HepG2 (cell line): ENCODE data around the gene TNFRSF6B. TPM values are rescaled to one million over a fixed set of nuclear protein-coding genes. Genes with fewer than 3 reads are reported as not detected.

Source experiments
- ARNTL ChIP-seq: sonication (generic); formaldehyde crosslinking; IDR thresholded peaks from 2 replicates; pipeline ENCODE4 v1.4.0; 2020; ENCODE audit warnings: mild to moderate bottlenecking, missing genetic modification reagents
- CBX2 ChIP-seq, 2 experiments: fragments of 200-600 bp in 1 of 2; sonication (generic); formaldehyde crosslinking in 1 of 2; IDR thresholded peaks; 2 replicates each; pipeline versions ENCODE4 v1.7.0 to v1.8.1; 2018 to 2022; ENCODE audit warnings: low read depth in 2 of 2, low read length in 1 of 2, mild to moderate bottlenecking in 1 of 2, missing genetic modification reagents in 1 of 2
- MEIS2 ChIP-seq: sonication (generic); formaldehyde crosslinking; IDR thresholded peaks from 2 replicates; pipeline ENCODE4 v1.9.0; 2021; ENCODE audit warnings: mild to moderate bottlenecking, missing genetic modification reagents
- MTA3 ChIP-seq: sonication (generic); formaldehyde crosslinking; IDR thresholded peaks from 2 replicates; pipeline ENCODE4 v1.4.0; 2020; ENCODE audit warnings: missing genetic modification reagents
- MXD4 ChIP-seq: IDR thresholded peaks from 2 replicates; pipeline ENCODE4 v1.6.1; 2016; ENCODE audit warnings: mild to moderate bottlenecking, missing biosample characterization, missing genetic modification reagents
- NFRKB ChIP-seq: fragments of 450-650 bp; IDR thresholded peaks from 2 replicates; pipeline ENCODE4 v1.6.1; 2017
- NR2C2 ChIP-seq: sonication (generic); formaldehyde crosslinking; IDR thresholded peaks from 2 replicates; pipeline ENCODE4 v1.4.0; 2020; ENCODE audit warnings: missing genetic modification reagents, mild to moderate bottlenecking, moderate library complexity, borderline replicate concordance
- PHF21A ChIP-seq: sonication (generic); formaldehyde crosslinking; IDR thresholded peaks from 2 replicates; pipeline ENCODE4 v1.5.0; 2020; ENCODE audit warnings: mild to moderate bottlenecking, missing genetic modification reagents
- REXO4 ChIP-seq: sonication (generic); formaldehyde crosslinking; IDR thresholded peaks from 2 replicates; pipeline ENCODE4 v1.8.0; 2022; ENCODE audit warnings: missing genetic modification reagents, mild to moderate bottlenecking, borderline replicate concordance
- TCF7L2 ChIP-seq: IDR thresholded peaks from 2 replicates; pipeline ENCODE4 v1.6.1; 2011; ENCODE audit warnings: mild to moderate bottlenecking, low read depth, low read length, moderate library complexity
- ZNF530 ChIP-seq: sonication (generic); formaldehyde crosslinking; IDR thresholded peaks from 2 replicates; pipeline ENCODE4 v1.5.0; 2020; ENCODE audit warnings: low read depth, mild to moderate bottlenecking, missing genetic modification reagents
- ZSCAN12 ChIP-seq: sonication (generic); formaldehyde crosslinking; IDR thresholded peaks from 2 replicates; pipeline ENCODE4 v1.9.0; 2021; ENCODE audit warnings: mild to moderate bottlenecking, missing genetic modification reagents
- polyA plus RNA-seq, 8 experiments: library from polyadenylated mRNA; depleted of rRNA in 3 of 8; stranded (reverse) in 7 of 8; unstranded in 1 of 8; fragments of >200 nt; fragmentation: Illumina TruSeq in 4 of 8; extraction: Trizol in 4 of 8; gene quantifications; 2 replicates each; pipeline versions ENCODE4 v1.2.1 to v1.2.3, GENCODE V29; 2011 to 2016; ENCODE audit warnings: low read depth in 4 of 8, missing spikeins in 1 of 8, mixed read lengths in 1 of 8; ENCODE audit not compliant: insufficient read depth in 1 of 8
- total RNA-seq, 5 experiments: library from RNA; depleted of rRNA; stranded (reverse); fragments of >200 nt; fragmentation: Illumina TruSeq; extraction: Trizol; gene quantifications; 2 replicates each; pipeline ENCODE4 v1.2.3, GENCODE V29; 2016; ENCODE audit warnings: low read depth in 1 of 5
- TF ChIP-seq, protein P1 (sequence below), 2 experiments: sonication (generic) in 1 of 2; formaldehyde crosslinking in 1 of 2; IDR thresholded peaks; 2 replicates each; pipeline versions ENCODE4 v1.4.0 to v1.6.1; 2018 to 2020; ENCODE audit warnings: missing genetic modification reagents in 2 of 2, borderline replicate concordance in 1 of 2, low read depth in 1 of 2, mild to moderate bottlenecking in 1 of 2, missing biosample characterization in 1 of 2
- TF ChIP-seq, protein P2 (sequence below): sonication (generic); formaldehyde crosslinking; IDR thresholded peaks from one replicate; pipeline ENCODE4 v1.5.1; 2020; ENCODE audit warnings: mild to moderate bottlenecking, missing genetic modification reagents; ENCODE audit errors: not compliant biosample characterization
- TF ChIP-seq, protein P3 (sequence below): sonication (generic); formaldehyde crosslinking; IDR thresholded peaks from 2 replicates; pipeline ENCODE4 v1.4.0; 2020; ENCODE audit warnings: missing genetic modification reagents, borderline replicate concordance

TNFRSF6B gene
- total and polyA plus RNA-seq, 2 of the 13 experiments (the other 11 are each of a cell fraction or from before 2014, with no cell fraction given): 0.24 TPM; not detected in 1

DNA sequence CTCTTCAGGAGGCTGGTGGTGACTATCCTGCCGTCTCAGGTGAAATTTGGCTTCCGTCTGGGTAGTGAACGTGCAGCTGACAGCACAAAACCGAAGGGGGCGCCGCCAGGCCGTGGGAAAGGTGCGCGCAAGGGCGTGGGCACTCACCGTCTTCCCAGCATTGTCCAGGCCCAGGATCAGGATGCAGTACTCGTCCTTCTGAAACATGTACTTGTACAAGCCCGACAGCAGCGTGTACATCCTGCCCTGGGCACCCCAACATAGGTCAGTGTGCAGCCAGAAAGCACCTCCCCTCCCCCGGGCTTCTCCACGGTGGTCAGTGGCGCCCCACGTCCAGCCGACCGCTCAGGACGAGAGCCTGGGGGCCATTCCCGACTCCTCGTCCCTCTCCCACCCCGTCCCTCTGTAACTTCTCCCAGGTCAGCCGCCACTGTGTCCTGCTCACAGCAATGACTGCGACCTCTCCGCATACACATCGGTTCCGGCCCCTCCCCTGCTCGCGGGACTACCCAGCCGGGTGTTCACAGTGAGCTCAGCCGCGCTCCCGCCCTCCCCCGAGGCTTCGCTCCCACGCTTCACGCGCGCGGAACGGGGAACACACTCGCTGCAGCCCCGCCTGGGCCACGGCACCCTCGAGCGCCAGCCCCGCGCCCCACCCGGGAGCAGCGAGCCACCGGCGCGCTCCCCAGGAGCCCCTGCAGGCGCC, 10.6 kb downstream of the TNFRSF6B start (continued):
- TF ChIP-seq MEIS2 (CRISPR knock-in tag) (no peak; the same call in 1 of the 2 replicates), MXD4 (peak; percentile 71), CBX2 (IDR thresholded peaks at IDR 0.05; ENCODE audit: low read depth, low read length) (no peak), CBX2 (CRISPR knock-in tag; IDR thresholded peaks at IDR 0.05; ENCODE audit: low read depth) (no peak), ARNTL (peak; percentile 53; the same call in 1 of the 2 replicates), TCF7L2 (no peak), NR2C2 (CRISPR knock-in tag) (no peak), ZNF530 (no peak), MTA3 (CRISPR knock-in tag) (no peak), ZSCAN12 (CRISPR knock-in tag) (no peak), PHF21A (CRISPR knock-in tag) (peak; percentile 53), NFRKB (no peak), REXO4 (CRISPR knock-in tag) (no peak)
- TF ChIP-seq, protein P1, sequence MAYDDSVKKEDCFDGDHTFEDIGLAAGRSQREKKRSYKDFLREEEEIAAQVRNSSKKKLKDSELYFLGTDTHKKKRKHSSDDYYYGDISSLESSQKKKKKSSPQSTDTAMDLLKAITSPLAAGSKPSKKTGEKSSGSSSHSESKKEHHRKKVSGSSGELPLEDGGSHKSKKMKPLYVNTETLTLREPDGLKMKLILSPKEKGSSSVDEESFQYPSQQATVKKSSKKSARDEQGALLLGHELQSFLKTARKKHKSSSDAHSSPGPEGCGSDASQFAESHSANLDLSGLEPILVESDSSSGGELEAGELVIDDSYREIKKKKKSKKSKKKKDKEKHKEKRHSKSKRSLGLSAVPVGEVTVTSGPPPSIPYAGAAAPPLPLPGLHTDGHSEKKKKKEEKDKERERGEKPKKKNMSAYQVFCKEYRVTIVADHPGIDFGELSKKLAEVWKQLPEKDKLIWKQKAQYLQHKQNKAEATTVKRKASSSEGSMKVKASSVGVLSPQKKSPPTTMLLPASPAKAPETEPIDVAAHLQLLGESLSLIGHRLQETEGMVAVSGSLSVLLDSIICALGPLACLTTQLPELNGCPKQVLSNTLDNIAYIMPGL (CRISPR knock-in tag; IDR thresholded peaks at IDR 0.05; ENCODE audit: borderline replicate concordance in 1 of 2, low read depth in 1 of 2): peak; percentile 97
- TF ChIP-seq, protein P2, sequence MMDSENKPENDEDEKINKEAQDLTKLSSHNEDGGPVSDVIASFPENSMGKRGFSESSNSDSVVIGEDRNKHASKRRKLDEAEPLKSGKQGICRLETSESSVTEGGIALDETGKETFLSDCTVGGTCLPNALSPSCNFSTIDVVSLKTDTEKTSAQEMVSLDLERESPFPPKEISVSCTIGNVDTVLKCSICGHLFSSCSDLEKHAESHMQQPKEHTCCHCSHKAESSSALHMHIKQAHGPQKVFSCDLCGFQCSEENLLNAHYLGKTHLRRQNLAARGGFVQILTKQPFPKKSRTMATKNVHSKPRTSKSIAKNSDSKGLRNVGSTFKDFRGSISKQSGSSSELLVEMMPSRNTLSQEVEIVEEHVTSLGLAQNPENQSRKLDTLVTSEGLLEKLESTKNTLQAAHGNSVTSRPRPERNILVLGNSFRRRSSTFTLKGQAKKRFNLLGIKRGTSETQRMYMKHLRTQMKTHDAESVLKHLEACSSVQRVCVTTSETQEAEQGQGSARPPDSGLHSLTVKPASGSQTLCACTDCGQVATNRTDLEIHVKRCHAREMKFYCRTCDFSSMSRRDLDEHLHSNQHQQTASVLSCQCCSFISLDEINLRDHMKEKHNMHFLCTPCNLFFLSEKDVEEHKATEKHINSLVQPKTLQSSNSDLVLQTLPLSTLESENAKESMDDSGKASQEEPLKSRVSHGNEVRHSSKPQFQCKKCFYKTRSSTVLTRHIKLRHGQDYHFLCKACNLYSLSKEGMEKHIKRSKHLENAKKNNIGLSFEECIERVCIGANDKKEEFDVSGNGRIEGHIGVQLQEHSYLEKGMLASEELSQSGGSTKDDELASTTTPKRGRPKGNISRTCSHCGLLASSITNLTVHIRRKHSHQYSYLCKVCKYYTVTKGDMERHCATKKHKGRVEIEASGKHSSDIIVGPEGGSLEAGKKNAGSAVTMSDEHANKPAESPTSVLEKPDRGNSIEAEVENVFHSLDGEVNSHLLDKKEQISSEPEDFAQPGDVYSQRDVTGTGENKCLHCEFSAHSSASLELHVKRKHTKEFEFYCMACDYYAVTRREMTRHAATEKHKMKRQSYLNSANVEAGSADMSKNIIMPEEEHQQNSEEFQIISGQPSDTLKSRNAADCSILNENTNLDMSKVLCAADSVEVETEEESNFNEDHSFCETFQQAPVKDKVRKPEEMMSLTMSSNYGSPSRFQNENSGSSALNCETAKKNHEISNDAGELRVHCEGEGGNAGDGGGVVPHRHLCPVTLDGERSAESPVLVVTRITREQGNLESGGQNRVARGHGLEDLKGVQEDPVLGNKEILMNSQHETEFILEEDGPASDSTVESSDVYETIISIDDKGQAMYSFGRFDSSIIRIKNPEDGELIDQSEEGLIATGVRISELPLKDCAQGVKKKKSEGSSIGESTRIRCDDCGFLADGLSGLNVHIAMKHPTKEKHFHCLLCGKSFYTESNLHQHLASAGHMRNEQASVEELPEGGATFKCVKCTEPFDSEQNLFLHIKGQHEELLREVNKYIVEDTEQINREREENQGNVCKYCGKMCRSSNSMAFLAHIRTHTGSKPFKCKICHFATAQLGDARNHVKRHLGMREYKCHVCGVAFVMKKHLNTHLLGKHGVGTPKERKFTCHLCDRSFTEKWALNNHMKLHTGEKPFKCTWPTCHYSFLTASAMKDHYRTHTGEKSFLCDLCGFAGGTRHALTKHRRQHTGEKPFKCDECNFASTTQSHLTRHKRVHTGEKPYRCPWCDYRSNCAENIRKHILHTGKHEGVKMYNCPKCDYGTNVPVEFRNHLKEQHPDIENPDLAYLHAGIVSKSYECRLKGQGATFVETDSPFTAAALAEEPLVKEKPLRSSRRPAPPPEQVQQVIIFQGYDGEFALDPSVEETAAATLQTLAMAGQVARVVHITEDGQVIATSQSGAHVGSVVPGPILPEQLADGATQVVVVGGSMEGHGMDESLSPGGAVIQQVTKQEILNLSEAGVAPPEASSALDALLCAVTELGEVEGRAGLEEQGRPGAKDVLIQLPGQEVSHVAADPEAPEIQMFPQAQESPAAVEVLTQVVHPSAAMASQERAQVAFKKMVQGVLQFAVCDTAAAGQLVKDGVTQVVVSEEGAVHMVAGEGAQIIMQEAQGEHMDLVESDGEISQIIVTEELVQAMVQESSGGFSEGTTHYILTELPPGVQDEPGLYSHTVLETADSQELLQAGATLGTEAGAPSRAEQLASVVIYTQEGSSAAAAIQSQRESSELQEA (CRISPR knock-in tag): no peak
- TF ChIP-seq, protein P3, sequence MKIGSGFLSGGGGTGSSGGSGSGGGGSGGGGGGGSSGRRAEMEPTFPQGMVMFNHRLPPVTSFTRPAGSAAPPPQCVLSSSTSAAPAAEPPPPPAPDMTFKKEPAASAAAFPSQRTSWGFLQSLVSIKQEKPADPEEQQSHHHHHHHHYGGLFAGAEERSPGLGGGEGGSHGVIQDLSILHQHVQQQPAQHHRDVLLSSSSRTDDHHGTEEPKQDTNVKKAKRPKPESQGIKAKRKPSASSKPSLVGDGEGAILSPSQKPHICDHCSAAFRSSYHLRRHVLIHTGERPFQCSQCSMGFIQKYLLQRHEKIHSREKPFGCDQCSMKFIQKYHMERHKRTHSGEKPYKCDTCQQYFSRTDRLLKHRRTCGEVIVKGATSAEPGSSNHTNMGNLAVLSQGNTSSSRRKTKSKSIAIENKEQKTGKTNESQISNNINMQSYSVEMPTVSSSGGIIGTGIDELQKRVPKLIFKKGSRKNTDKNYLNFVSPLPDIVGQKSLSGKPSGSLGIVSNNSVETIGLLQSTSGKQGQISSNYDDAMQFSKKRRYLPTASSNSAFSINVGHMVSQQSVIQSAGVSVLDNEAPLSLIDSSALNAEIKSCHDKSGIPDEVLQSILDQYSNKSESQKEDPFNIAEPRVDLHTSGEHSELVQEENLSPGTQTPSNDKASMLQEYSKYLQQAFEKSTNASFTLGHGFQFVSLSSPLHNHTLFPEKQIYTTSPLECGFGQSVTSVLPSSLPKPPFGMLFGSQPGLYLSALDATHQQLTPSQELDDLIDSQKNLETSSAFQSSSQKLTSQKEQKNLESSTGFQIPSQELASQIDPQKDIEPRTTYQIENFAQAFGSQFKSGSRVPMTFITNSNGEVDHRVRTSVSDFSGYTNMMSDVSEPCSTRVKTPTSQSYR: peak; percentile 28; the same call in 1 of the 2 replicates
